ENCODE data around the gene RPS5.

Gene RPS5

GRCh38 chr19:58351558-58351878 is 35.6 kb upstream of the RPS5 start:
- Histone ChIP-seq H3K4me2 (ENCODE audit: low read length) (no peak overlapping the region), H3K9me3 (ENCODE audit: low read length) (no peaks in the 10 kb centered on the region), H2AFZ (ENCODE audit: low read length) (no peak overlapping the region), H3K27me3 (ENCODE audit: insufficient read depth, low read length) (no peaks in the 10 kb centered on the region), H3K27ac (ENCODE audit: low read depth, low read length, poor library complexity, severe bottlenecking) (no peak overlapping the region), H3K4me3 (ENCODE audit: low read depth, low read length, poor library complexity, severe bottlenecking) (no peak overlapping the region), H4K20me1 (ENCODE audit: insufficient read depth, low read length) (no peaks in the 10 kb centered on the region), H3K9ac (ENCODE audit: low read length) (no peak overlapping the region), H3K9me2 (ENCODE audit: low read depth, low read length) (no peaks in the 10 kb centered on the region), H3K79me2 (ENCODE audit: insufficient read depth, low read length) (peaks cover 9% of the 10 kb centered on the region), H3K36me3 (ENCODE audit: insufficient read depth, low read length) (no peaks in the 10 kb centered on the region), H3F3A (ENCODE audit: insufficient read depth, low read length) (no peaks in the 10 kb centered on the region), H3K4me1 (ENCODE audit: insufficient read depth, low read length, severe bottlenecking) (peaks cover 21% of the 10 kb centered on the region)
- TF ChIP-seq EZH2 (IDR thresholded peaks at IDR 0.05; ENCODE audit: borderline replicate concordance, low read length) (no peak), CTCF (IDR thresholded peaks at IDR 0.05; ENCODE audit: low read length) (no peak)

GRCh38 chr19:58351990-58352755 is 34.9 kb upstream of the RPS5 start:
- Histone ChIP-seq H3K4me2 (ENCODE audit: low read length) (no peak overlapping the region), H3K79me2 (ENCODE audit: insufficient read depth, low read length) (peaks cover 9% of the 10 kb centered on the region), H3K4me1 (ENCODE audit: insufficient read depth, low read length, severe bottlenecking) (peaks cover 15% of the 10 kb centered on the region), H4K20me1 (ENCODE audit: insufficient read depth, low read length) (no peaks in the 10 kb centered on the region), H3K36me3 (ENCODE audit: insufficient read depth, low read length) (no peaks in the 10 kb centered on the region), H3K4me3 (ENCODE audit: low read depth, low read length, poor library complexity, severe bottlenecking) (no peak overlapping the region), H3K9me3 (ENCODE audit: low read length) (no peaks in the 10 kb centered on the region), H3K27me3 (ENCODE audit: insufficient read depth, low read length) (no peaks in the 10 kb centered on the region), H2AFZ (ENCODE audit: low read length) (no peak overlapping the region), H3K9ac (ENCODE audit: low read length) (no peak overlapping the region), H3F3A (ENCODE audit: insufficient read depth, low read length) (no peaks in the 10 kb centered on the region), H3K9me2 (ENCODE audit: low read depth, low read length) (no peaks in the 10 kb centered on the region), H3K27ac (ENCODE audit: low read depth, low read length, poor library complexity, severe bottlenecking) (no peak overlapping the region)
- no peak for TF ChIP-seq EZH2 (IDR thresholded peaks at IDR 0.05; ENCODE audit: borderline replicate concordance, low read length)
- no peak for TF ChIP-seq CTCF (IDR thresholded peaks at IDR 0.05; ENCODE audit: low read length)

- H4K20me1 ChIP-seq (ENCODE audit: insufficient read depth, low read length): no peaks in the 10 kb centered on the region
- H3K27ac ChIP-seq (ENCODE audit: low read depth, low read length, poor library complexity, severe bottlenecking): no peak within 1 kb of the TSS
- no peaks in the 10 kb centered on the region for H3F3A ChIP-seq (ENCODE audit: insufficient read depth, low read length)
- TF ChIP-seq CTCF (IDR thresholded peaks at IDR 0.05; ENCODE audit: low read length) (no peak), EZH2 (IDR thresholded peaks at IDR 0.05; ENCODE audit: borderline replicate concordance, low read length) (no peak)
- H3K4me3 ChIP-seq (ENCODE audit: low read depth, low read length, poor library complexity, severe bottlenecking): no peak within 1 kb of the TSS
- no peaks in the 10 kb centered on the region for H3K9me3 ChIP-seq (ENCODE audit: low read length)
- no peaks in the 10 kb centered on the region for H3K36me3 ChIP-seq (ENCODE audit: insufficient read depth, low read length)
- no peak within 1 kb of the TSS for H2AFZ ChIP-seq (ENCODE audit: low read length)
- no peaks in the 10 kb centered on the region for H3K9me2 ChIP-seq (ENCODE audit: low read depth, low read length)
- peaks cover 6% of the 10 kb centered on the region for H3K79me2 ChIP-seq (ENCODE audit: insufficient read depth, low read length)
- H3K4me1 ChIP-seq (ENCODE audit: insufficient read depth, low read length, severe bottlenecking): peaks cover 15% of the 10 kb centered on the region
- H3K9ac ChIP-seq (ENCODE audit: low read length): no peak within 1 kb of the TSS
- H3K4me2 ChIP-seq (ENCODE audit: low read length): no peak within 1 kb of the TSS
- H3K27me3 ChIP-seq (ENCODE audit: insufficient read depth, low read length): no peaks in the 10 kb centered on the region
These were observed 34.1 kb upstream of the RPS5 start, which contains the start of gene A1BG for GRCh38 chr19:58352760-58353671. Gene A1BG, minus strand, starts transcription at chr19:58353492. Its CDS starts 55 bp downstream, at chr19:58353437.
